ENCODE data around the gene ST14. TPM values are rescaled to one million over a fixed set of nuclear protein-coding genes. Genes with fewer than 3 reads are reported as not detected.
"Not testable (repeated sequence)": the region's sequence is repeated elsewhere in the genome, so short reads cannot be mapped to it uniquely, and the experiment has no call there.

The ST14 gene
- total RNA-seq, 1 donor, result under 0.01 TPM

DNA sequence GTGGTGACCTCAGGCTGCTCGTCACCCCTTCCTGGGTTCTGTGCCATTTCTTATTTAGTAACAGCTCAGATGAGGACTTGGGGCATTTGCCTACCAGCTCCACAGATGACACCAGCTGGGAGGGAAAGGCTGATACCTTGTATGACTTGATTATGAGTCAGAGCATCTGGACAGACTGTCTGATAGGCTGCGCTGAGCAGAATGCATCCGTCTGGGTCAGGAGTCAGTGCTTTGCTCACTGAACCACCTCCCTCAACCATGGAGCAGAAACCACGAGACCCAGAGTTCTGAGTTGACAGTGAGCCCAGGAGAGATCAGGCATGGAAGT, 6.8 kb downstream of the ST14 start:
- H3K4me3 ChIP-seq (ENCODE audit: low read depth, low read length), result no peak overlapping the region
- TF ChIP-seq CTCF (IDR thresholded peaks at IDR 0.05; ENCODE audit: insufficient read depth, low read depth, low read length), result no peak
- DNase-seq (ENCODE audit: low read depth), result peak; percentile 91

GRCh38 chr11:130167146-130167545, 7.6 kb downstream of the ST14 start:
- TF ChIP-seq CTCF (IDR thresholded peaks at IDR 0.05; ENCODE audit: insufficient read depth, low read depth, low read length), result no peak
- DNase-seq (ENCODE audit: low read depth), result no peak
- H3K4me3 ChIP-seq (ENCODE audit: low read depth, low read length), result no peak overlapping the region

GRCh38 chr11:130168105-130168504, 8.5 kb downstream of the ST14 start:
- no peak overlapping the region for H3K4me3 ChIP-seq (ENCODE audit: low read depth, low read length)
- no peak for DNase-seq (ENCODE audit: low read depth)
- TF ChIP-seq CTCF (IDR thresholded peaks at IDR 0.05; ENCODE audit: insufficient read depth, low read depth, low read length), result no peak

GRCh38 chr11:130170345-130170744, 10.8 kb downstream of the ST14 start:
- DNase-seq (ENCODE audit: low read depth), result no peak
- no peak overlapping the region for H3K4me3 ChIP-seq (ENCODE audit: low read depth, low read length)
- no peak for TF ChIP-seq CTCF (IDR thresholded peaks at IDR 0.05; ENCODE audit: insufficient read depth, low read depth, low read length)

GRCh38 chr11:130171534-130171933, 12.0 kb downstream of the ST14 start:
- no peak for TF ChIP-seq CTCF (IDR thresholded peaks at IDR 0.05; ENCODE audit: insufficient read depth, low read depth, low read length)
- no peak overlapping the region for H3K4me3 ChIP-seq (ENCODE audit: low read depth, low read length)
- DNase-seq (ENCODE audit: low read depth), result no peak

DNA sequence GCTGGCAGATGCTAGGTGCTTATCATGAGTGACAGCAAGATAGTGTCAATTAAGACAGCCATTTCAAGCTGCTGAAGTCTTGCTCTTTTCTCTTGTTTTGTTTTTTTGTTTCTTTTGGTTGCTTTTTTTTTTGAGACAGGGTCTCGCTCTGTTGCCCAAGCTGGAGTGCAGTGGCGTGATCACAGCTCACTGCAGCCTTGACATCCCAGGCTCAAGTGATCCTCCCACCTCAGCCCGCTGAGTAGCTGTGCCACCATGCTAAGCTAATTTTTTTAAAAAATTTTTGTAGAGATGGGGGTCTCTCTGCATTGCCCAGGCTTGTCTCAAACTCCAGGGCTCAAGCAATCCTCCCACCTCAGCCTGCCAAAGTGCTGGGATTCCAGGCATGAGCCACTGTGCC, 12.4 kb downstream of the ST14 start:
- H3K4me3 ChIP-seq (ENCODE audit: low read depth, low read length); DNase-seq (ENCODE audit: low read depth): not testable (repeated sequence)

GRCh38 chr11:130174642-130175041, 15.1 kb downstream of the ST14 start:
- no peak overlapping the region for H3K4me3 ChIP-seq (ENCODE audit: low read depth, low read length)
- DNase-seq (ENCODE audit: low read depth), result no peak
- no peak for TF ChIP-seq CTCF (IDR thresholded peaks at IDR 0.05; ENCODE audit: insufficient read depth, low read depth, low read length)

GRCh38 chr11:130175898-130176297, 16.3 kb downstream of the ST14 start:
- no peak for DNase-seq (ENCODE audit: low read depth)
- no peak for TF ChIP-seq CTCF (IDR thresholded peaks at IDR 0.05; ENCODE audit: insufficient read depth, low read depth, low read length)
- no peak overlapping the region for H3K4me3 ChIP-seq (ENCODE audit: low read depth, low read length)

All from fibroblast of villous mesenchyme (primary cell).